Cardiac fibroblast (primary cell): ENCODE results near the gene CDK5RAP3.

Experiments used
- DNase-seq, 2 donors: peaks; one replicate each; pipeline versions ENCODE4 v3.0.0 to v3.0.0-alpha.2; 2010; ENCODE audit warnings: low read depth in 2 of 2
- H3K4me3 ChIP-seq, 2 donors: replicated peaks in 1 of 2; 1 replicate in 1 of 2; 2 replicates in 1 of 2; pipeline ENCODE4 v1.5.1; 2011; ENCODE audit warnings: low read depth in 2 of 2, low read length in 2 of 2, mild to moderate bottlenecking in 2 of 2, moderate library complexity in 1 of 2
- CTCF ChIP-seq: IDR thresholded peaks from one replicate; pipeline ENCODE4 v1.5.1; 2011; ENCODE audit warnings: low read depth, mild to moderate bottlenecking, low read length, inconsistent platforms

CDK5RAP3 gene

DNA sequence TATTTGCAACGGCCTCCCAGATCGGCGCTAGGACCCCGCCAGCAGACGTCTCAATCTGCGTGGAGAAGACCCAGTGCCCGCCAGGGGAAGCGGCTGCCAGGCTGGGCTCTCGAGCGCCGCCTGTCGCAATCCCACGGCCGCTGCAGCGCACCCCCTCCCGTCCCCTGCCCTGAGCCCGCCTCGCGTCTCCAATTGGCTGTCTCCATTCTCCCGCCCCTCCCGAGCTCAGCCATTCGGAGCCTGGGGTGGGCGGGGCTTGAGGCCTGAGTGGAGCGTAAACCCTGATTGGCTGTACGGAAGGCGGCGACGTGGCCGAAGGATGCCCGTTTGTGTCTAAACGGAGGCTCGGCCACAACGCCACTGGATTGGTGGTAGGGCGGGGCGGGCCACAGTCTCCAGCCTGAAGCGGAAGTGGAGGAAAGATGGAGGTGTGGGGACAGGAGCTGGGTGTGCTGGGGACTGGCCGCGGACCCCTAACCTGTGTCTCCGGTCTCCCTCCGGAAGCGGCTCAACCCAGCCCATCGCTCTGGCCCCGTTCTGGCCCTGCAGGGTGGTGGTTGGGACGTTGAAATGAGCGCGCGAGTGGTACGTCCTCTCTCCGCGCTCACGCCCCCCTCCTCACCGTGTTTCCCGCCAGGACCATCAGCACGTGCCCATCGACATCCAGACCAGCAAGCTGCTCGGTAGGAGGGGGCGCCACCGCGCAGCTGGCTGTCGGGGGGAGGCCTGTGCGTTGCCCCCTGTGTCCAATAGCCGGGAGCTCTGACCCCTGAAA is at the start of gene CDK5RAP3:
Gene CDK5RAP3, plus strand, starts transcription at position 389 of the 775 bp plus-strand sequence. Its CDS starts 34 bp downstream, at position 423.
- DNase-seq: peak; percentile 99
- peak within 1 kb of the TSS; percentile 98 for H3K4me3 ChIP-seq
- peak; percentile 90 for TF ChIP-seq CTCF

DNA sequence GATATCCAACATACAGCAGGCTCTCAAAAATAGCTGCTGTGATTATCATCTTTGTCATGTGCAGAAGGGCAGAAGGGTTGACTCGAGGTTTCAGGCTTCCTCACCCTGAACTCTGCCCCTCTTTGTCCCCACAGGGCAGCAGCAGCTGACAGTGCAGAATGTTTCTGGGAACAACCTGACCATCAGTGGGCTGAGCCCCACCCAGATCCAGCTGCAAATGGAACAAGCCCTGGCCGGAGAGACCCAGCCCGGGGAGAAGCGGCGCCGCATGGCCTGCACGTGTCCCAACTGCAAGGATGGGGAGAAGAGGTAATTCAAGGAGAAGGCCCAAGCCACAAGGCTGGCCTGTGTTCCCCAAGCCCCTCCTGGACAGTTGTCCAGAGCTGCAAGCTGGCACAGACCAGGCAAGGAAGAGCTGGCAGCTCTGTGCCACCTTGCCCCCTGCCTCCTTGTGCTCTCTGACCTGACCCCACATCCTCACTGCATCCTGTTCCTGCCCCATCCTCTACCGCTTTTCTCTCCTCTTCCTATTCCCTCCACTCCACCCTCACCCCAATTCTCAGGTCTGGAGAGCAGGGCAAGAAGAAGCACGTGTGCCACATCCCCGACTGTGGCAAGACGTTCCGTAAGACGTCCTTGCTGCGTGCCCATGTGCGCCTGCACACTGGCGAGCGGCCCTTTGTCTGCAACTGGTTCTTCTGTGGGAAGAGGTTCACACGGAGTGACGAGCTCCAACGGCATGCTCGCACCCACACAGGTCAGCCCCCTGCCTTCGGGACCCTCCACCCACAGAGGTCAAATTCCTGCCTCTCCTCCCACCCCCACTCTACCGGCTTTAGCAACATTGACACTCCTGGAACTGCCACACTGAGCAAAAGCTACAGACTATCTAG is 45.9 kb upstream of the CDK5RAP3 start:
- TF ChIP-seq CTCF: no peak
- DNase-seq: no peak
- H3K4me3 ChIP-seq: no peak overlapping the region

DNA sequence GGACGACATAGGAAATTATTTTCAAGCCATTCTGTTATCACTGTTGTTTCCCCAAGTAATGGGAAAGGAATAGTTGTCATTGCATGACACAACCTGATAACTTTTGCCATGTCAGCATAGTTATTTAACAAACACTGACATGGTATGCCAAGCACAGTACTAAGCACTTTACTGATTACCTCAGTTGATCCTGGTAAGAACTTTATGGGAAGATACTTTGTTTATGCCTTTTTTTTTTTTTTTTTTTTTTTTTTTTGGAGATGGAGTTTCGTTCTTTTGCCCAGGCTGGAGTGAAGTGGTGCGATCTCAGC is 45.3 kb upstream of the CDK5RAP3 start:
- no peak overlapping the region for H3K4me3 ChIP-seq
- no peak for TF ChIP-seq CTCF
- no peak for DNase-seq

DNA sequence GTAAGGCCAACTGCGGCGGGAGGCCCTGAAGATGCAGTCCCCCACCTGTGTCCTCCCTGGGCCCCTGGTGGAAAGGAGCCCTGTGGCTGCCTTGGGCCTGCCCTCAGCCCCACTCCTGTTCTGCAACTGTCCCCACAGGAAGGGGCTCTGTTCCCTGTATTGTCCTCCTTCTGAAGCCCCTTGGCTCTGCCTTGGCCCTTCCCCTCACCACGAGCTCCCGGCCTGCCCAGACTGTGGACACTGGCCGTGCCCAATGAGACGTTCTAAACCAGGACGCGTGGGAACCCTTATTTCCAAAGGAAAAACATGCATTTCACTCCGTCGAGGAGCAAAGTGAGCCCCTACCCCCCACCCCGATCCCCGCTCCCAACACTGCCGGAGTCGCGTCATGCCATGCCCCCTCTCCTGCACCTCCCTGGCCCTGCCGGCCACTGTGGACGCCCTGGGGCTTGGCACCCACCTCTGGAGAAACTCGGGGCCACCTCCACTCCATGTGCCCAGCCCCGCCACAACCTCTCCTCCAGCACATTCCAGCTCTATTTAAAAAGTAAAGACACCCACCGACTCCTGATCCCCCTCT is 43.0 kb upstream of the CDK5RAP3 start:
- no peak for DNase-seq
- no peak for TF ChIP-seq CTCF
- H3K4me3 ChIP-seq: no peak overlapping the region

DNA sequence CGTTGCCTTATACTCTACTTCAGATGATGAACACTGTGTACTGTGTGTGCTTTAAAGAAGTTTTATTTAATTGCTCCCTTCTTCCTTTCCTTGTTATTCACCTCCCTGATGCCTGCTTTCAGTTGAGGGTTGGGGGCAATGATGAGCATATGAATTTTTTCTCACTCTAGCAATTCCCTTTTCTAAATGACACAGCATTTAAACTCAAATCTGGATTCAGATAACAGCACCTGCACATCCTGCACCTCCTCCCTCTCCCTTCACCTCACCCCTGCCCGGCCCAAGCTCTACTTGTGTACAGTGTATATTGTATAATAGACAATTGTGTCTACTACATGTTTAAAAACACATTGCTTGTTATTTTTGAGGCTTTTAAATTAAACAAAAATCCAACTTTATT is 42.5 kb upstream of the CDK5RAP3 start:
- no peak overlapping the region for H3K4me3 ChIP-seq
- no peak for TF ChIP-seq CTCF
- DNase-seq: no peak

GRCh38 chr17:47929218-47930000 is 41.5 kb upstream of the CDK5RAP3 start:
- H3K4me3 ChIP-seq: no peak overlapping the region
- no peak for TF ChIP-seq CTCF
- no peak for DNase-seq
